Measurements from ENCODE around the gene GIT1.

Gene GIT1

DNA sequence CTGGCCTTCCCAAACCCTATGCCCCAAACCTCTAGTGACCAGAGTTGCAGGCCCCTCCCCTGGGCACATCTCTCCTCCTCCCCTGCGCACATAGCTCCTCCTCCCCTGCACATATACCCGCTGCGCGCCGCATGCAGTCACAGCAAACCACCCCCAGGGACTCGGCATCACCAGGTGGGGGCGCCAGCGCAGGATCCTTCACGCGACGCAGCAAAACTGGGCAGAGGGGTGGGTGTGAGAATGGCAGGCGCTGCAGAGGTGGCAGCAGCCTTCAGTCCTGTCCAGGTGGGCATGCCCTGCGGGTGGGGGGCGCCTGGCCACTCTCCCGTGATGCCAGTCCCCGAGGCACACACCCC, 27.7 kb upstream of the GIT1 start:
- no peak for DNase-seq (ENCODE audit: low read depth)
- peak overlapping the region; percentile 5 for H3K4me3 ChIP-seq (ENCODE audit: low read depth, low read length)

DNA sequence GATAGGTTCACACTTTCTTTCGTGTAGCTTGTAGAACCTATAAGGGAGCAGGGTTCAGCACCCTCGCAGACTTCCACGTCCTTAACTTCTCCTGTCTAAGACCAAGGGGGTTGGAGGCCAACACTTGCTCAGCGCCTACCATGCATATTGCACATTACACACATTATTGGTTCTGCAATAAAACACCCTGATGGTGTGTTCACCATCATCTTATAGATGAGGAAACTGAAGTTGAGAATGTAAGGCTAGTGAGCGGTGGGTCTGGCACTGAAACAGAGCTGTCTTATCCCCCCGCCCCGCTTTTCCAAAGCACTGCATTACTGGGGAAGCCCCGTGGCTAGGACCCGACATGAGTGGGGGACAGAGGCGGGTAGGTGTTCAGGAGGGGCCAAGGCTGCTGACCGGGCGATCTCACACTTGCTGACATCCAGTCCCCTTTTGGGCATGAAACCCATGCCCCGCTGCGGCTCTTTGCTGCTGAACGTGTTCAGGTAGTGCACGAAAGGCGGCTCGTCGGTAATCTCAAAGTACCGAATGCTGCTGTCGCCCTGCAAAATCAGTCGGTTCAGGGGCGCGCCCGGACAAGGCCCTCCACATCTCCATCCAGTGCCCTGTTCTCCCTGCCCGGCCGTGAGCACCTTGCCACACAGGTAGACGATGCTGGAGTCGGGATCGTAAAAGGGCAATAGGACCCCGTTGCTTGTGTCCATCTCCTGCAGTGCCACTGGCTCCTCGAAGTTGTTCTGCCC, 27.0 kb upstream of the GIT1 start:
- peak overlapping the region; percentile 40 for H3K4me3 ChIP-seq (ENCODE audit: low read depth, low read length)
- DNase-seq (ENCODE audit: low read depth): no peak

DNA sequence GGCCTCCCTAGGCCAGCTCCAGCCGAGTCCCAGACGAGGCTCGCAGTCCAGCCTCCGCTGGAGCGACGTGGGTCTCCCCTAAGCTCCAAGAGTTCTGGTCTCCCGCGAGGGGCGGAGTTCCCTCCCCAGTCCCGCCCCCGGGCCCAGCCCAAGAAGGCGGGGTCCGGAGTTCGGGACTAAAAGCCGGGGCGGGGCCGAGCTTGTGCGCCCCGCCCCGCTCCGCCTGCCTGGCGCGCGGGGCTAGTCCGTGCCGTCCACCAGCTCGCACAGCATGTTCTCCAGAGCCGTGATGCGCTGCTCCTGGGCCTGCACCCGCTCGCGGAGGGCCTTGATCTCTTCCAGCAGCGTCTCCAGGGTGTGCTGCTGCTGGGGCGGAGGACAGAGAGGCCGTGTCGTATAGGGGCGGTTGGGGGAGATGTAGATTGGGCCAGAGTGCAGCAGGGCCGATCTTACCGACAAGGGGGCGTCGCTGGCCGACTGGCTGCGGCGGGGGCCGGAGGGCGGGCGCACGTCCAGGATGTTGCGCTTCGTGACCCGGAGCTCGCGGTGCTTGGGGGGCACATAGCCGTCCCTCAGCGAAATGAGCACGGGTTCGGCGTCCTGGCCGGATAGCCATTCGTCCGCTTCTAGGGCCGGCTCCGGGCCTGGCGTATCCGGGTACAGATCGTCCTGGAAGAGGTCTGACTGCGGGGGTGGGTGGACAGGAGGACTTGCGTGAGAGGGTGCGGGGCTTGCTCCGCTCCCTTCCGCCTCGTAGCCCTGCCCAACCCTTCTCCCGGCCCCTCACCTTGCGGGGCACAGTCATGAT, 26.2 kb upstream of the GIT1 start:
- peak; percentile 41 for DNase-seq (ENCODE audit: low read depth)
- peak overlapping the region; percentile 40 for H3K4me3 ChIP-seq (ENCODE audit: low read depth, low read length)

DNA sequence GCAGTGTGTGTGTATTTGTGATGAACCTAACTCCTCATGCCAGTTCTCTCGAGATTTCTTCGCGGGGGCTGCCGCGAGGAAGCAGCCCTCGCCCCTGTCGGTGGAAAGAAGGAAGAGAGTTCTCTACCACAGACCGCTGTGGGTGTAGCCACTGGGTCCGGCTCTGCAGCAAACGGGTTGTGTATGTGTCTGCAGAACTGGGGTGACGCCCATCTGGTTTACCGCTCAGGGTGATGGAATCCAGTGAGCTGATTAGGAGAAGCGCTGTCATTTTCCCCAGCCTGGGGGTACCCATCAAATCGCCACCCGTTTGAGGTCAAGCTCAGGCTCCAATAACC, 25.6 kb upstream of the GIT1 start:
- peak overlapping the region; percentile 40 for H3K4me3 ChIP-seq (ENCODE audit: low read depth, low read length)
- DNase-seq (ENCODE audit: low read depth): no peak

DNA sequence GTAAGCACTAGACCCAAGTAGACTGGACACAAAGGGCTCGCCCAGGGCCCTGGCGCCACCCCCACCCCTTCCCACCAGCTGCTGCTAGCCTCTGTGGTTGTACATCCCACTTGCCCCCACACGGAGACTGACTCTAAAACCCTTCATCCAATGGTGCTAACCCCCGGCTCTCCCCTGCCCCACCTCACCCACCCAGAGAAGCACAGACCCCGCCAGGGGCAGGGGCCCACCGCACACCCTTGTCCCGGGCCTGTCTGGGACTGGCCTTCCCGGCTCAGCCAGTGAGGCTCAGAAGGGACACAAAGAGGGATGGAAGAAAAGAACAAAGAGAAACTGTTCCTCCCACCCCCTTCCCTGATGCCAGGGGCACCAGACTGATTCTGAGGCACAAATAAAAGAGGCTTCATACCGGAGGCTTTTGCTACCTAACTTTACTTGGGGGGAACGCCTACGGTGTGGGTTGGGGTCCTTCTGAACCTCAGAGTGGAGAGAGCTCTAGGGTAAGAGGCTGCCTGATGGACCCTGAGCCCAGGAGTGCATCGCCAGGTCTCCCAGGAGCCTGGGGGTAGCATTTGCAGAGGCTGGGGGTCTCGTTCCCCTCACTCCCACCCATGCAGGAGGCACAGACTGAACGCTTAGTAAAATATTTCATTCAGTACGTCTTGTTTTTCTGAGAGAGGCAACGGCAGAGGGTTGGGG, 25.1 kb upstream of the GIT1 start:
- DNase-seq (ENCODE audit: low read depth): no peak
- no peak overlapping the region for H3K4me3 ChIP-seq (ENCODE audit: low read depth, low read length)

DNA sequence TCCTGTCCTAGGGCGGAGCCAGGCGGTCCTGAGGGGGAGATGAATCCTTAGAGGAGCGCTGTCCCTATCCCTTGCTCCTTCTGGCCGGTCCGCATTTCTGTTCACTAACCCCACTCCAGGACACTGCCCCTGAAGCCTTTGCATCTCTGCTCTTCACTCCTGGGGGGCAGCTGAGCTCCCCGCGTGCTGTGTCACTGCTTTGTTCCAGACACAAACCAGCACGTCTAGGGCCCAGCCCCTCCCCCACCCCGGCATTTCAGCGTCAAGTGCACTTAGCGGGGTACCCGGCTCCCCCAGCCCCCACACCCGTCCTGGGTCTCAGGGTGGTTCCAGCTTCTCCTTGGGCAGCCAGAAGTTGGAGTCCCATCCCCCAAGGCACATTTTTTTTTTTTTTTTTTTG, 24.4 kb upstream of the GIT1 start:
- DNase-seq (ENCODE audit: low read depth): no peak
- H3K4me3 ChIP-seq (ENCODE audit: low read depth, low read length): peak overlapping the region; percentile 27

DNA sequence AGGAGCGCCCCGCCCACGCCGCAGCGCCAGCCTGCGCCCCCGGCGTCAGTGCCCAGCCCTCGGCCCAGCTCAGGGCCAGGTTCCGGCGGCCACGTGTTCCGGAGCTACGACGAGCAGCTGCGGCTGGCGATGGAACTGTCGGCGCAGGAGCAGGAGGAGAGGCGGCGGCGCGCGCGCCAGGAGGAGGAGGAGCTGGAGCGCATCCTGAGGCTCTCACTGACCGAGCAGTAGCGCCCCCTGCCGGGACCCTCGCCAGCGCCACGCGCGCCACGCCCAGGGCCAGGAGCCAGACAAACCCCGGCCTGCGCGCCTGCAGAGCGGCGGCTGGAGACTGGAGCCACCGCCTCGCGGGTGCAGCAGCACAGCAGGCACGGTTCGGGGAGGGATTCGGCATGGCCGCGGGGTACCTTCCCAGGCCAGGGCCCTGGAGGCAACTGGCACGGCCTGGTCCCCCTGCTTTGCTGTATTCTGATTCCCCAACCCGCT, 23.9 kb upstream of the GIT1 start:
- peak; percentile 56 for DNase-seq (ENCODE audit: low read depth)
- peak overlapping the region; percentile 27 for H3K4me3 ChIP-seq (ENCODE audit: low read depth, low read length)

DNA sequence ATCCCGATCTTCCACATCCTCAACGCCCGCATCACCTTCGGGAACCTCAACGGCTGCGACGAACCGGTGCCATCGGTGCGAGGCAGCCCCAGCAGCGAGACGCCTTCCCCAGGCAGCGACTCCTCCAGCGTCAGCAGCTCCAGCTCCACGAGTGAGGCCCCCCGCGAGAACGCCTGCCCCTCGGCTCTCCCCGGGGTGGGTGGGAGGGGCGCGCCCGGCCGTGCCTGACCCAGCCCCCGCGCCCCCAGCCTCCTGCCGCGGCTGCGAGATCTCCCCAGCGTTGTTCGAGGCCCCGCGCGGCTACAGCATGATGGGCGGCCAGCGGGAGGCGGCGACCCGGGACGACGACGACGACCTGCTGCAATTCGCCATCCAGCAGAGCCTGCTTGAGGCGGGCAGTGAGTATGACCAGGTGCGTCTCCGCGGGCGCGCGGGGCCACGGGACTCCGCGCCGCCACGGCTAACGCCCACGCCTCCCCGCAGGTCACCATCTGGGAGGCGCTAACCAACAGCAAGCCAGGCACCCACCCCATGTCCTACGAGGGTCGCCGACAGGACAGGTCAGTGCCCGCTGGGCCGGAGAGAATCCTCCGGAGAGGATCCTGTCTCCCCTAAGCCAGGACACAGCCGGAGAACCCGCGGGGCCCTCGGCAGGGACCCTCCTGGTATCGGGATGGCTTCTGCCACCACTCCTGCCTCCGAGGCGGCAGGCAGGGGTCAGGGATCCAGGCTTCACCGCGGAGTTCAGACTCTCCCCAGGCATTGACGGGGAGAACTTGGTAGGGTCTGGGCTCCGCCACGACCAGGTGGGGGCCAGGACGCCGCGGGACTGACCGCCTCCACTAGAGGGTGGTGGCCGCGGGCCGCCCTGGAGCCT, 23.2 kb upstream of the GIT1 start:
- H3K4me3 ChIP-seq (ENCODE audit: low read depth, low read length): no peak overlapping the region

DNA sequence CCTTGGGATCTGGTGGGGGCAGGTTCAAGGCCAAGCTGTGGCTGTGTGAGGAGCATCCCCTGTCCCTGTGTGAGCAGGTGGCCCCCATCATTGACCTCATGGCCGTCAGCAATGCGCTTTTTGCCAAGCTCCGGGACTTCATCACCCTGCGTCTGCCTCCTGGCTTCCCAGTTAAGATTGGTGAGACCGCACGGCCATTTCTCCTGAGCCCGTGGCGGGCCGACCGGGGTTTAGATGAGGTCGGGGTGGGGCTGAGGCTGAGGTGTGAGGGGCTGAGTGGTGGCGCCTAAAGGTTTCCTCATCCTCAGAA, 22.6 kb upstream of the GIT1 start:
- no peak for DNase-seq (ENCODE audit: low read depth)
- H3K4me3 ChIP-seq (ENCODE audit: low read depth, low read length): no peak overlapping the region

More for the DNA sequence above, 23.2 kb upstream of the GIT1 start:
- no peak for DNase-seq (ENCODE audit: low read depth)

DNA sequence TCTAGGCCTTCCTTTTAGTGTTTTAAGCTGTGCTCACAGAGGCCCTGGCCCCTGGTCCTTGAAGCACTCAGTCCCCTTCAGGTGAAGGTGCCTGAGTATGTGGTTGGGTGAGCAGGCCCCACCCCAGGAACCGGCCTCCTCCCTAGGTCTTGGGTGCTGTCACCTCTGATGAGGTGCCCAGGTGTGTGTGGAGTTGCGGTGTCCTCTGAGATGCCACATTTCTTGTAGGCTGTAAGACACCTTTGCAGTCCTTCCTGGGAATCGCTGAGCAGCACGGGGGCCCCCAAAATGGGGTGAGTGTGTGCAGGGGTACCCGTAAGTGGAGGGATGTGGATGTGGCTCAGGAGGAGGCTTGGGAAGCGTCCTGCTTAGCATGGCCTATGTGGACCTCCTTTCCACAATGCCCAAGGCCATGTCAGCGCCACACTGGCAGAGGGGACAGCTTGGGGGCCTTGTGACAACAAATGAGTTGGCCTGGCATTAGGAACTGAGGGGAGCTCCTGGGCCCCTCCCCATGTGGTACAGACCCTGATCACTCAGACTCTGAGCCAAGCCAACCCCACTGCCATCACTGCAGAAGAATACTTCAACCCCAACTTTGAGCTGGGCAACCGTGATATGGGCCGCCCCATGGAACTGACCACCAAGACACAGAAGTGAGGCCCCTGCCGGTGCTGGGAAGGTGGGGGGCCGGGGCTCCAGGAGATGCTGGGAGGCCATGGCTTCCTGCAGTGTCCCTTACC, 22.1 kb upstream of the GIT1 start:
- DNase-seq (ENCODE audit: low read depth): no peak
- H3K4me3 ChIP-seq (ENCODE audit: low read depth, low read length): no peak overlapping the region

DNA sequence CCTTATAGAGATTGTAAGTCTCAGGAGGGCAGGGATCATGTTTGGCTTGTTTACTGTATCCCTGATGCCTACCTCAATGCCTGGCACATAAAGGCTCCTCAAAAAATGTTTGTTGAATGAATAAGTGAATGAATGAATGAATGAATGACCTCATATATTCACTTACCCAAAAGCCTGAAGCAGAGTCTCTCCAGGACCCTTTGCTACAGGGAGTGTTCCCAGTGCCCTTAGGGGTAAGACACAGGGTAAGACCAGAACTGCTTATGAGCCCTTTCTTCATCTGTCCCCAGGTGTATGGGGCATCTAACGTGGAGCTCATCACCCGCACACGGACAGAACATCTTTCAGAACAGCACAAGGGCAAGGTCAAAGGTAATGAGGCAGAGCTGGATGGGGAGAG, 20.9 kb upstream of the GIT1 start:
- DNase-seq (ENCODE audit: low read depth): no peak
- no peak overlapping the region for H3K4me3 ChIP-seq (ENCODE audit: low read depth, low read length)

DNA sequence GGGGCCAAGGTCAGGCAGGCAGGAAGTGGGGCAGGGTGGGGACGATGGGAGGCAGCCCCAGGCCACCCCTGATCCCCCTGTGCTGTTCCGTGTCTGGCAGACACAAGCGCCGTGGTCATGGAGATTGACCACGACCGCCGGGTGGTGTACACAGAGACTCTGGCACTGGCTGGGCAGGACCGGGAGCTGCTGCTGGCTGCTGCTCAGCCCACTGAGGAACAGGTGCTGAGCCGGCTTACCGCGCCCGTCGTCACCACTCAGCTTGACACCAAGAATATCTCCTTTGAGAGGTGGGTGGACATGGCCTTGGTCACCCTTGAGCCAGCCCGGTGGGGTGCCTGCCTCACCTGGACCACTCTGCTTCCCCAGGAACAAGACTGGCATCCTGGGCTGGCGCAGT, 19.5 kb upstream of the GIT1 start:
- DNase-seq (ENCODE audit: low read depth): no peak
- H3K4me3 ChIP-seq (ENCODE audit: low read depth, low read length): no peak overlapping the region

DNA sequence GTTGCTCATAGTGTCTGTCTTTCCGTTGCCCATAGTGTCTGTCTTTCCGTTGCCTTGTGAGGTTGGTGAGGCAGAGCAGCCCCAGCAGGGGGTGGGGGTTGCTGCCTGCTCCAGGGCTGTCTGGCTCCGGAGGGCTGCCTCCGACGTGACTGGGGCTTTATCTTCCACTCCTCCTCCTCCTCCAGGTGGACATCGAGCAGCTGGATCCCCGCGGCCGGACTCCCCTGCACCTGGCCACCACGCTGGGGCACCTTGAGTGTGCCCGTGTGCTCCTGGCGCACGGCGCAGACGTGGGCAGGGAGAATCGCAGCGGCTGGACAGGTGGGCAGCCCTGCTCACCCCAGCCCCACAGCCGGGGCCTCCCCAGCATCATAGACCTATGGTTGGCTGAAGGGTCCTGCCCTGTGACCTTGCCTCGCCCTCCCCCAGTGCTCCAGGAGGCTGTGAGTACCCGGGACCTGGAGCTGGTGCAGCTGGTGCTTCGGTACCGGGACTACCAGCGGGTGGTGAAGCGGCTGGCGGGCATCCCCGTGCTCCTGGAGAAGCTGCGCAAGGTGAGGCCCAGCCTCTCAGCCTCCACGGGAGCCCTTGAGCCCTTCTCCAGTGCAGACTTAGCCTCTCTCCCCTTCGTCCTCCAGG, 18.2 kb upstream of the GIT1 start:
- no peak overlapping the region for H3K4me3 ChIP-seq (ENCODE audit: low read depth, low read length)

DNA sequence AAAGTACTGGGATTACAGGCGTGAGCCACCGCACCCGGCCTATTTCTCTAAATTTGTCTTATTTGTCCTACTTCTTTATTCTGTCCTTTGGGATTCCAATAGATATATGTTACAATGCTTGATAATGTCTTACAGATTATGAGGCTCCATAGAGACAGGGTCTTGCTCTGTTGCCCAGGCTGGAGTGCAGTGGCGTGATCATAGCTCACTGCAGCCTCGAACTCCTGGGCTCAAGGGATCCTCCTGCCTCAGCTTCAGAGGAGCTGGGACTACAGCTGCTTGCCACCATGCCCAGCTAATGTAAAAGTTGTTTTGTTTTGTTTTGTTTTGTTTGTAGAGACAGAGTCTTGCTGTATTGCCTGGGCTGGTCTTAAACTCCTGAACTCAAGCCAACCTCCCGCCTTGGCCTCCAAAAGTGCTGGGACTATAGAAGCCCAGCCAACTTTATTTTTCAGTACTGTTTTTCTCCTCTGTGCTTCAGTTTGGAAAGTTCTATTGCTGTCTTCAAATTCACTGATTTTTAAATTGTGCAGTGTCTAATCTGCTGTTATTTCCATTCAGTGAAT, 13.7 kb upstream of the GIT1 start:
- DNase-seq (ENCODE audit: low read depth): no peak
- no peak overlapping the region for H3K4me3 ChIP-seq (ENCODE audit: low read depth, low read length)

More for the DNA sequence above, 18.2 kb upstream of the GIT1 start:
- DNase-seq (ENCODE audit: low read depth): no peak

DNA sequence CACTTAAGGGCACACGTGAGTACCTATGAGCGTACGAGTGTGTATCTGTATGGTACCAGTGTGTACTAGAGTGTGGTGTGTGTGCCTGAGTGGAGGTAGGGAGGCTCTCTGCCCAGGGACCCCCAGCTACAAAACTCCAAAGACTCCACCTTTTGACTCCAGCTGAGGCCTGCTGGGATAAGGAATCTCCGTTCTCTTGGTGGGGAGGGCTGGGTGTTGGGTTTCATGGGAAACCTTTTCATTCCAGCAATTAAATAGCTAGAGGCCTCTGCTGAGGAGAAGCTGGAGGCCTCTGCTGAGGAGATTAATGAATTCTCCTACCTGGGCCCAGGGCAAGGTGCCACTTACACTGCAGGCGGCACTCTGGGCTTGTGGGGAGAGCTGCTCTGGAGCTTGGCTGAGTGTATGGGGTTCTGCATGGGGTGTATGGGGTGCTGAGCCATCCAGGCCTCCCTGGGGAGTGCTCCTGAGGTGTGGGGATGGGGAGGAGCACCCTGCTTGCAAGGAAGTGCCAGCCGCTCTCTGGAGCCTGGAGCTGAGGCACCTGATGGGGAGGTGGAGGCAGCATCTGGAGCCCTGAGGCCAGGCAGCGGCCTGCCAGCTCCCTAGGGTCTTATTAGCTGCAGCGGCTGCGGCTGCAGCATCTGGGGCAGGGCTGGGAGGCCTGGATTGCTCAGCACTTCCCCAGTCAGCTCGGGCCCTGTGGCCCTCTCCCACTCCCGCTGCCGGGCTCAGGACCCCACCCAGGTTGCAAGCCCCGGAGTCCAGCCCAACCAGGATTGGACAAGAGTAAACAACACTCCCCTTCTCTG, 8.1 kb upstream of the GIT1 start:
- DNase-seq (ENCODE audit: low read depth): no peak

DNA sequence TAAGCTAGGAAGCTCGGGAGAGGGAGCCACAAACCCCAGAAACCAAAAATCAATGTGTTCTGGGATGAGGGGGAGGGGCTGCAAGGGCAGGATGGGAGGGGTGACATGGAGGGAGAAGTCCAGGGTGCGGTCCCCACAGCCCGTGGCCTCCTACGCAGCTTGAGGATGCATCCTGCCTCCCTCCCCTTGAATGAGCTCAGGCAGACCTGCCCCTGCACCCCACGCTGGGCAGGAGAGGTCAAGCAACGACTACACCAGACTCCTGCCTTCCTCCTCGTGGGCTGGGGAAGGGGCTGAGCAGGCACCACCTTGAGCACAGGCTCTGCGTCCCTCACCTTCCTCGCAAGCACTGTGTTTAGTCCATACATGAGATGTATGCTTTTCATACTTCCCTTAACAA, 7.4 kb upstream of the GIT1 start:
- no peak for DNase-seq (ENCODE audit: low read depth)
- H3K4me3 ChIP-seq (ENCODE audit: low read depth, low read length): no peak overlapping the region

More for the DNA sequence above, 8.1 kb upstream of the GIT1 start:
- no peak overlapping the region for H3K4me3 ChIP-seq (ENCODE audit: low read depth, low read length)

DNA sequence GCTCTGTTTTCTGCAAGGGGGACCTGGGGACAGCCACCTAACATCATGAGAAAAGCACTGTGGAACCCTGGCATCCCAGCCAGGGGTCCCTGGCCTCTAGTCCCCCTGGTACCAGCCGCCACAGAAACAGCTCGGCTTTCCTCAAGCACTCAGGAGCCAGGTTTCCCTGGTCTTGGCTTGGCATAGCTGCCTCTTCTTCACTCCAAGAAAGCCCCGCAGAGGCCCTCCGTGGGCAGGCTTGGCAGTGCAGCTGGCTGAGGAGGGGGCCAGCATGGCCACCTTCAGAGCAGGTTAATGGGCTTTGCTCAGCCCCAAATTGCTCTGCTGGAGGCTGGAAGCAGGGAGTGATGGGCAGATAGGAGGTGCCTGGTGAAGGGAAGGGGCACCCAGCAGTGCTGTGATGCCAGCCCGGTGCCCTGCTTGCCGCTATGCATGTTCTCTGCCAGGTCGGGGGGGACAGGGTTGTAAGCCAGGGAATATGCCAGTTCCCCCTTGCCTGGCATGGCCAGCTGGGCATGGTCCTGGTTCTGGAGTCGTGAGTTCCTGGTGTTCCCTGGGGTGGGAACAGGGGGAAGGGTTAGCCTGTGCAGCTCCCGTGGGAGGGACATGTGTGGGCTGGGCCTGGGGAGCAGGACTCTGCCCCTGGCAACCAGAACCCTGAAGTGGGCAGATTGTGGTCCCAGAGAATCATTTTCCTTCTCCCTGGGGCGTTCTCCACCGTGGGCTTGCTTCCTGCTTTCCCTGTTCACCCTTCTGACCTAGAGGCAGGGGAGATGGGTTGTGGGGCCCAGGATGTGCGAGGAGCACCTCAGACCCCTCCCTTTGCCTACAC, 6.7 kb upstream of the GIT1 start:
- DNase-seq (ENCODE audit: low read depth): no peak
- no peak overlapping the region for H3K4me3 ChIP-seq (ENCODE audit: low read depth, low read length)
